Uterus (tissue), 4 donors: ENCODE results near the gene SH2B3. TPM values are rescaled to one million over a fixed set of nuclear protein-coding genes. Genes with fewer than 3 reads are reported as not detected.
A peak's percentile ranks its signal among the peaks of the same experiment; 100 is the strongest.

Experiments
- DNase-seq, 2 donors: peaks; one replicate each; pipeline ENCODE4 v3.0.0-alpha.2; 2019 to 2020
- H3K27ac ChIP-seq, 2 donors: fragments of 200-600 bp; sonication (generic); 1 replicate in 1 of 2; 2 replicates in 1 of 2; pipeline ENCODE4 v1.5.1; 2016 to 2018
- H3K27me3 ChIP-seq, 2 donors: fragments of 200-600 bp; sonication (generic); one replicate each; pipeline ENCODE4 v1.5.1; 2018 to 2019; ENCODE audit warnings: control low read depth in 1 of 2
- H3K36me3 ChIP-seq, 2 donors: fragments of 200-600 bp; sonication (generic); one replicate each; pipeline ENCODE4 v1.5.1; 2019; ENCODE audit warnings: control low read depth in 1 of 2
- H3K4me1 ChIP-seq, 2 donors: fragments of 200-600 bp; sonication (generic); one replicate each; pipeline ENCODE4 v1.5.1; 2018 to 2019; ENCODE audit warnings: control low read depth in 1 of 2
- H3K4me3 ChIP-seq, 2 donors: fragments of 200-600 bp; sonication (generic); 1 replicate in 1 of 2; 2 replicates in 1 of 2; pipeline ENCODE4 v1.5.1; 2018 to 2019; ENCODE audit warnings: mild to moderate bottlenecking in 1 of 2
- H3K9me3 ChIP-seq, 2 donors: fragments of 200-600 bp; sonication (generic); one replicate each; pipeline ENCODE4 v1.5.1; 2019; ENCODE audit warnings: control low read depth in 1 of 2
- POLR2A ChIP-seq, 2 donors: fragments of 450-650 bp; IDR thresholded peaks; one replicate each; pipeline ENCODE4 v1.6.1; 2016; ENCODE audit warnings: antibody characterized with exemption in 2 of 2, mild to moderate bottlenecking in 1 of 2, moderate library complexity in 1 of 2
- intact Hi-C: fragments of 100-400 bp; cut with DNase I; formaldehyde crosslinking; loops from one replicate; pipeline ENCODE4 v1.15.1; 2023; ENCODE audit warnings: low total_unique reads
- total RNA-seq, 4 donors: library from RNA; depleted of rRNA in 3 of 4; stranded (reverse); fragments of >200 nt in 3 of 4; gene quantifications; one replicate each; pipeline versions ENCODE4 v1.1.0 to v1.2.4, GENCODE V29; 2014 to 2023
- TF ChIP-seq, protein P1 (sequence below), 4 experiments: fragments of 200-600 bp in 2 of 4; fragments of 450-650 bp in 2 of 4; sonication (generic) in 2 of 4; IDR thresholded peaks; one replicate each; pipeline ENCODE4 v1.5.1; 2016 to 2019; ENCODE audit warnings: antibody characterized with exemption in 4 of 4, mild to moderate bottlenecking in 2 of 4, moderate library complexity in 1 of 4
- donor health status: DM: yes; HTN: yes; CAD: no.

Gene SH2B3
- total RNA-seq, 4 donors from 2014 or later = 11.8 to 31.3 (median 21.8) TPM

DNA sequence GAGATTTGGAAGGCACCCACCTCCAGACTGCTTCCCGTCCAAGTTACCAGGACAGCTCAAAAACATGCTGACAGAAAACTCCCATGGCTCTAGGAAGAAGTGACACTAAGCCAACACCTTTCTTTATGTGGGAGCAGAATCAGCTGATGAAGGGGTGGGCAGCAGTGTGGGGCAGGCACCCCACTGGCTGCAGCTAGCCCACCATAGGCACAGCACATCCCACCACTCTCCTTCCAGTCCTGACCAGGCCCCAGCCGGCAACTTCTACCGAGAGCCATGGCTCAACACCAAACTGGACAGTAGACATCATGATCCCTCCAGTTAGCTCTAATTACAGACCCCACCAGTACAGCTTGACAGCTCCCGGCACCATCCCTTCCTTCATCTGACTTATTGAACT is 45.0 kb downstream of the SH2B3 start:
- Histone ChIP-seq H3K27ac (peak overlapping the region in 1 of 2 donors; percentile 34), H3K36me3 (no peaks in the 10 kb centered on the region), H3K4me3 (no peak overlapping the region), H3K4me1 (peaks cover 0 to 5% of the 10 kb centered on the region in 2 donors), H3K27me3 (no peaks in the 10 kb centered on the region), H3K9me3 (no peaks in the 10 kb centered on the region)
- no peak for TF ChIP-seq POLR2A (IDR thresholded peaks at IDR 0.05)
- TF ChIP-seq, protein P1, sequence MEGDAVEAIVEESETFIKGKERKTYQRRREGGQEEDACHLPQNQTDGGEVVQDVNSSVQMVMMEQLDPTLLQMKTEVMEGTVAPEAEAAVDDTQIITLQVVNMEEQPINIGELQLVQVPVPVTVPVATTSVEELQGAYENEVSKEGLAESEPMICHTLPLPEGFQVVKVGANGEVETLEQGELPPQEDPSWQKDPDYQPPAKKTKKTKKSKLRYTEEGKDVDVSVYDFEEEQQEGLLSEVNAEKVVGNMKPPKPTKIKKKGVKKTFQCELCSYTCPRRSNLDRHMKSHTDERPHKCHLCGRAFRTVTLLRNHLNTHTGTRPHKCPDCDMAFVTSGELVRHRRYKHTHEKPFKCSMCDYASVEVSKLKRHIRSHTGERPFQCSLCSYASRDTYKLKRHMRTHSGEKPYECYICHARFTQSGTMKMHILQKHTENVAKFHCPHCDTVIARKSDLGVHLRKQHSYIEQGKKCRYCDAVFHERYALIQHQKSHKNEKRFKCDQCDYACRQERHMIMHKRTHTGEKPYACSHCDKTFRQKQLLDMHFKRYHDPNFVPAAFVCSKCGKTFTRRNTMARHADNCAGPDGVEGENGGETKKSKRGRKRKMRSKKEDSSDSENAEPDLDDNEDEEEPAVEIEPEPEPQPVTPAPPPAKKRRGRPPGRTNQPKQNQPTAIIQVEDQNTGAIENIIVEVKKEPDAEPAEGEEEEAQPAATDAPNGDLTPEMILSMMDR (IDR thresholded peaks at IDR 0.05) = no peak
- intact Hi-C loops = loop anchor here (5.0 kb wide), 1 partner anchor 53 kb away; no protein-coding TSS in a partner anchor
- peak in 1 of 2 donors; percentile 9 for DNase-seq

DNA sequence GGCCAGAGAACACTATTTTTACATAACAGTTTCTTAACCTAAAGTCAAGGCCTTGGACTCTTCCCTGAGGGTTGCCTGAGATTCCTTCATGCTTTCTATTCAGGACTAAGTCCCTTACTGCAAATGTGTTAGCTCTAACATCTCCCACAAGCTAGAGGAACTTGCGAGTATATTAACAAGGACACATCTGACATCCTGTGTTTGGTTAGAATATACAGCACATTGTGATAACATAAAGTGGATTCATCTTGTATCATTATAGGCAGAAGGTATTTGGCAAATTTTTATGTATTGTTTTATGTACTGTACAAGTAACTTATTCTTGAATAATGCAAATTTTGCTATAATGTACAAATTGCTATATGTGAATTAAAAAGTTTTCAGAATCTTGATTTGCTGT is 45.5 kb downstream of the SH2B3 start:
- TF ChIP-seq, protein P1 (IDR thresholded peaks at IDR 0.05) = no peak
- TF ChIP-seq POLR2A (IDR thresholded peaks at IDR 0.05) = no peak
- Histone ChIP-seq H3K36me3 (no peaks in the 10 kb centered on the region), H3K4me3 (no peak overlapping the region), H3K4me1 (peaks cover 0 to 3% of the 10 kb centered on the region in 2 donors), H3K9me3 (no peaks in the 10 kb centered on the region), H3K27me3 (no peaks in the 10 kb centered on the region), H3K27ac (peak overlapping the region in 1 of 2 donors; percentile 34)
- intact Hi-C loops = loop anchor here (5.0 kb wide), 1 partner anchor 54 kb away; no protein-coding TSS in a partner anchor
- no peak for DNase-seq

DNA sequence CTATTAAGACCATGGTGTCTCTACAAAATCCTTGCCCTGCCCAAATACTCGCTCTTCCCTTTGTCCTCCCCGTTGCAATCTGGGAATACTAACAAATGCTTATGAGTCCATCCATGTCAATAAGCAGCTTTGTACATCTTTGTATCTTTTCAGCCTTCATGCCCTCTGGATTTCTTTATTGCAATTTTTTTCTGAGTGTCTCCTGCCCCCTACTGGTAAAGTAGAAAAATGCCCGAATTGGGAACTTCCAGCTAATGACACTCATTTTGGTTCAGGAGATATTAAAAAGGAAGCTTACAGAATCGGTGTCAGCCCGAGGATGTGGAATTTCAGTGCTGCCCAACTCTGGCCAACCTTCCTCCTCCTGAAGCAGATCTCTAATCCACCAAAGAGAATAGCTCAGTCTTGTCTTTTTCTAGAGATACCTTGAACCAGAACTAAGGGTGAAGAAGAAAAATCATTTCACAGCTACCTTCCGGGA is 46.0 kb downstream of the SH2B3 start:
- Histone ChIP-seq H3K27ac (peak overlapping the region in 1 of 2 donors; percentile 34), H3K27me3 (no peaks in the 10 kb centered on the region), H3K4me3 (no peak overlapping the region), H3K9me3 (no peaks in the 10 kb centered on the region), H3K4me1 (no peaks in the 10 kb centered on the region), H3K36me3 (no peaks in the 10 kb centered on the region)
- DNase-seq = peak in 1 of 2 donors; percentile 11
- no peak for TF ChIP-seq POLR2A (IDR thresholded peaks at IDR 0.05)
- TF ChIP-seq, protein P1 (IDR thresholded peaks at IDR 0.05) = peak; percentile 74 to 85 (median 78)
- intact Hi-C loops = loop anchor here (5.0 kb wide), 1 partner anchor 54 kb away; no protein-coding TSS in a partner anchor

DNA sequence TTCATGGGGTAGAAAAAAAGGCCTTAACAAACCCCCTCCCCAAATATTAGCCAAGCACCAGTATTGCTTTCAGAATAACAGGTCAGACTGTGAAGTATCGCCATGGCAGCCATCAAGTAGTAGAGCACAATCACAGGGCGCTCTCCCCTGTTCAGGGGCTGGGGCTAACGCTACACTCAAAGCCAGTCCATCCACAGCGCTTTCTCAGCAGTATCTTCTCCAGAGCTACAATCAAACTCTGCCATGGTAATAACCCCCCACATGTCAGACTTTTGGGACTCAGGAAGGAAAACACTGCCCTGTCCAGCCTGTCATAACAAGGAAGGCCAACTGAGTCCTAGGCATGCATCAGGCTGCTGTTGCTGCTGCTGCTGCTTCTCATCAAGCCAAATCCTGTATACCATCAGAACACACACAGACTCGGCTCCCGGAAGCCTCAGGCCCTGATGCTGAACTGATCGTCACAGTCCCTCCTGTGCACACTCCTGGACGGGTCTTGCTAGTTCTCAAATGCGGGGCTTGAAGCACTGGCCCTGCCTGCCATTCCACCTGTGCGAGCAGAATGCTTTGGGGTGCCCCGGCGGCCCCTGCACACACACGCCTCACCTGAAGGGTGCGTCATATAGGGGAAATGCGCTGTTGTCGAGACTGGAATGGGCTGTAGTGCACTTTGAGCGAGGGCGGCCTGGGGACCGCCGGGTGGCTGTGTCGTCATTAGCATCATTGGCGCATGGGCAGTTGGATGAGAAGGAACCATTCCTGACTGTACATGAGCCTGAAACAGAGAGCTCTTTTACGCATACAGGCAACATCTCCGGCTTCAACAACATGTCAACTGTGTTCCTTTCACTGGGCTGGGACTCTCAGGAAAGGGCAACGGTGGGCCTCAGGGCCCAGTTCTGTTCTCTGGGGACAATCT is 47.6 kb downstream of the SH2B3 start:
- Histone ChIP-seq H3K27ac (no peak overlapping the region), H3K4me3 (no peak overlapping the region), H3K4me1 (no peaks in the 10 kb centered on the region), H3K9me3 (no peaks in the 10 kb centered on the region), H3K36me3 (no peaks in the 10 kb centered on the region), H3K27me3 (no peaks in the 10 kb centered on the region)
- TF ChIP-seq POLR2A (IDR thresholded peaks at IDR 0.05) = no peak
- TF ChIP-seq, protein P1 (IDR thresholded peaks at IDR 0.05) = no peak
- peak in 1 of 2 donors; percentile 2 for DNase-seq
- intact Hi-C loops = loop anchor here (5.0 kb wide), 1 partner anchor 56 kb away; no protein-coding TSS in a partner anchor

DNA sequence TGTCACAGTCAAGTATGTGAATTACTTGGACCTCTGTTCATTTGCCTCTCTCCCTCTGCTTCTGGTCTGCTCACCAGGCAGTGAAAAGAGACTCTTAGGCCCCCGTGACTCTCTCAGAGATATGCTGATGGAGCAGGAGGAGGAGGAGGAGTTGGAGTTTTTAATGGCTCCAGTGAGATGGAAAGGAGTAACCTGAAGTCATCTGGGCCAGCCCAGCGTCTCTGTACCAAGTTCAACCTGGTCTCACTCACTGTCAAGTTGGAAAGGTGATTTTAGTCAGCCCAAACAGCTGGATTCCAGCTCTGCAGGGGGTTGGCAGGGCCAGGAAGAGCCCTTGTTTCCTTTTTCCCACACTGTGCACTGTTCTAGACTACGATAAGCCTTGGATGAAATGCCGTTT is 48.6 kb downstream of the SH2B3 start:
- intact Hi-C loops = loop anchor here (5.0 kb wide), 1 partner anchor 57 kb away; no protein-coding TSS in a partner anchor
- H3K9me3 ChIP-seq = no peaks in the 10 kb centered on the region
- H3K27ac ChIP-seq = no peak overlapping the region
- no peak for DNase-seq
- H3K27me3 ChIP-seq = no peaks in the 10 kb centered on the region
- no peaks in the 10 kb centered on the region for H3K4me1 ChIP-seq
- TF ChIP-seq, protein P1 (IDR thresholded peaks at IDR 0.05) = no peak
- TF ChIP-seq POLR2A (IDR thresholded peaks at IDR 0.05) = no peak
- peaks cover 0 to 2% of the 10 kb centered on the region in 2 donors for H3K36me3 ChIP-seq
- no peak overlapping the region for H3K4me3 ChIP-seq
